ENCODE data around the gene SLC40A1.

The SLC40A1 gene

GRCh38 chr2:189566046-189566445, 14.5 kb downstream of the SLC40A1 start:
- no peak for ATAC-seq

DNA sequence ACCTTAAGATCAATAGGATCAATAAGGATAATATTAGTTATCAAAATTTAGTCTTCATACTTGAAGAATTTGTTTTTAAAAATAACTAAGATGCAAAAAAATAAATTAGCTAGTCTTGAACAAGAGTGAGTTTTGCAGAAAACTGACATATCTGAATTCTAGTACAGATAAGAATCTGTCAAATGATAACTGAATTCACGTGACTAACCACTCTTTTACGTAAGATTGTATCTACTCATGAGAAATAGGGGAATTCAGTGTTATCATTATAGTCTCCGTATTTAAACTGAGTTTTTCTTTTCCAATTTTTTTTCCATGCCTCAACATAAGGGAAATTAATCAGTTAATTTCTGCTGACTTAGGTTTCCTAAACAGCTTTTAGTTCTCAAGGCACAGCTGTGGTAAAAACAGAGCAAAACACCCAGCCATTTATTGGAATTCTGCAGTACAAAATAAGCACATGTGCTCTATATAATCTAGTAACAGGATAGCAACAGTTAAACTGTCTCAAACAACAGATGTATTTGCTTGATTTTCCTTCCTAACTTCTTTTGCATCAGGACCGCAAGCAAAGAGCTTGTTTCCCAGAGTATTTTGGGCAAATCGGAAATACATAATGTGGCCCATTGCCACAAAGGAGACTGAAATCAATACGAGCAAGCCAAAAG, 19.1 kb downstream of the SLC40A1 start:
- ATAC-seq, result no peak

GRCh38 chr2:189560273-189560586, 20.4 kb downstream of the SLC40A1 start:
- ATAC-seq, result no peak

DNA sequence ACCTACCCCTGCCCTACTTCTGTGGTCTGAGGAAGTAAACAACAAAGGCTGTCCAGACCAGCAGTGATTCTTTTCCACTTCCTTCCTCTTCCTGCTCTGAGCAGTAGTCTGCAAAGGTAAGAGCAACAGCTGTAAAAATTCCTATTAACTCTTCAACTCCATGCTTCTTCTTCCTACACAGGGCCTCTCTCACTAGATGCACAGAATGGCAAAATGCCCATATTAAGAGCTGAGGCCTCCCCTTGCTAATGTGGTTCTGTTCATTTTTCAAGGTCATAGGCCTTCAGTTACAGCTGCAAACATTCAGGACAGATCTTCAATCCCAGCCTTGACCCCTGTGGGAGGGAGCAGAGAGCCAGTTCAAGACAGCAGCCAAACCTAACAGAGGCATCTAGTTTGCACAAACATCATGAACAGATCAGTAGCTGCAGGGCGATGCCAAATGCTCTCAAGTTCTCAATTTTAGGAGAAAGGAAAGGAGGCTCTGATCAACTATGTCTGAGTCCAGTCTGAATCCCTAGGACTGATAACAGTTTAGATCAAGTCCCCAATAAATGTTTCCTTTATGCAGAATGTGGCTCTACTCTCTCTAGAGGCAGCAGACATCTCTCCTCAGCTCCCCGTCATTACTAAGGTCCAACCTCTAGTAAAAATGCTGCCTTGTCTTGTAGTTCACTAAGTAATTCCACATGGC, 20.9 kb downstream of the SLC40A1 start:
- ATAC-seq, result no peak

GRCh38 chr2:189558516-189559272, 21.9 kb downstream of the SLC40A1 start:
- no peak for ATAC-seq

GRCh38 chr2:189557373-189557772, 23.2 kb downstream of the SLC40A1 start:
- no peak for ATAC-seq

DNA sequence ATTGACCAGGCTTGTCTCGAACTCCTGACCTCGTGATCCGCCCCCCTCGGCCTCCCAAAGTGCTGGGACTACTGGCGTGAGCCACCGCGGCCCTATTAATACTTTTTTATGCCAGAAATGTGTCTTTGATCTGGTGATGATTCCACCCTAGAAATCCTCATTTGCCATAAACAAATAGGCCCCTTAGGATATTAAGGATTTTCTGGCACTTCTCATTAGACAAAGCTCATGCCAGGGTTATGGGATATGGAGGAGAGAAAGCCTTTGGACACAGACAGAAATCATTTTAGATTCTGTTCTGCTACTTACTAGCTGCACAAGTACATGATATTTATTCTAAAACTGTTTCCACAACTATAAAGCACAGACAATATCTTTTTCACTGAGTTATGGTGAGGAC, 24.1 kb downstream of the SLC40A1 start:
- no peak for ATAC-seq

DNA sequence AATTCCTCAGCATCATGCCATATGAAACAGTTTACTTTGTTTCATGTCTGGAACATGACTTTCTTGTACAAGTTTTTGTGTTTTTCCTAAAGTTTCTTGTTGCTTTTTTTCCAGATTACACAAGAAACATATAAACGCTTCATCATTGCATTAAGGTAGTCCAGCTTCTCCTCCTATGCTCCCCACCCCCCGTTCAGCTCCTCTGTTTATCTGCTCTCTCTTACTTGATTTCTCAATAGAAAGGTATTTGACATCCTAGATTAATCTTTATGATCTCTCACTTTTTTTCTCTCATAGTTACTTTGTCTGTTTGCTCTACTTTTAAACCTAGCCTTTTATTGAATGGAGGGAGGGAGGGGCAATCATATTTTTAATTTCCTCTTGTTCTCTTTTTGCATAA, 25.4 kb downstream of the SLC40A1 start:
- ATAC-seq, result no peak

GRCh38 chr2:189553504-189554088, 27.0 kb downstream of the SLC40A1 start:
- no peak for ATAC-seq

DNA sequence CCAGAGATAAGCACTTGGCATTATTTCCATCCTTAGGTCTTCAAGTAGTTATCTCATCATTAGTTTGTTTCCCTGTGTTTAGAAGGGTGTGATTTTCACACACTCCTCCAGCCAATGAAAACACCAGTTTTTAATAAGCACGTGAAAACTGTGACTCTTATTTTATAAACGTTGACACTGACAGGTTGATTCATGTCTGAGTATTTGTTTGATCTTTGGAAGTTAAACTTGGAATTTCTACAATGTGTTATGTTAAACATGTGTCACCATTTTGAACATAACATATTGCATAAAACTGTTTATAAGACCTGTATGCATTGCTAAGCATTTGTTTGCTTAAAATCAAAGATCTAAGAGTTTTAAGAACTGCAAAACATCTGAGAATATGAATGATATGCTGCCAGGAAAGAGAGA, 27.6 kb downstream of the SLC40A1 start:
- no peak for ATAC-seq

- no peak for ATAC-seq
Measured at GRCh38 chr2:189552334-189552990, 28.1 kb downstream of the SLC40A1 start.

GRCh38 chr2:189551808-189552207, 28.8 kb downstream of the SLC40A1 start:
- ATAC-seq, result no peak

GRCh38 chr2:189549449-189549832, 31.1 kb downstream of the SLC40A1 start:
- ATAC-seq, result no peak

DNA sequence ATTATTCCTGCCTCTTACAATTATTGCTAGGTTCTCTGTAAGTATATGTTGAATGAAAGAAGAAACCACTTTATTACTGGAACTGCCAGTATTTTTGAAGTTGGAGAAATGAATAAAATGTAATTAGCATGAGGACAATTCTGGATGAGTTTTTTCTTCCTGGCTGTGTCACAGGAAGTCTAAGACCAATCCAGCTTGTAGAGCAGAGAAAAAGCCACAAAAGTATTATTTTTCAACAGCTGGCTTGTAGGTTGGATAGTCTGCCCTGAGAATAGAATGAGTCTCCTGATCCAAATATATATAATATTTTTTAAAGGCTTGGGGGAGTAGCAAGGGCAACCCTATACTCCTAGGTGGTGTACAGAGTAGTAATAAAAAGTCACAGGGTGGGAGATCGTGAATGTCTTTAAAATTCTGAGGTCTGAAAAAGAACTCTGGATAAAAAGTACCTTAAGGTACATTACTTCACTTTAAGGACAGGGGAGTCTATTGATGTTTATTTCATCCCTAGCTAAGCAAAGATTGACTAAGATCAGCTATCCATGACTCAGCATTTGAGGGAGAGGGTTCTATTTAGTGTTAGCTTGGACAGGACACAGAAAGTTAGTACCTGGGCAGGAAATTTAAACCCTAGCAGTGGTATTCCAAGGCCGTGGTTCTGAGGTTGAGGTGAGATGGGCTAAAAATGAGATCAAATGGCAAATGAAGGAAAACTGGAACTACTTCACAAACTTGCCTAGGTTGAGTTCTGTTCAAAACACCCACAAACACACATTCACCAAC, 31.7 kb downstream of the SLC40A1 start:
- no peak for ATAC-seq

DNA sequence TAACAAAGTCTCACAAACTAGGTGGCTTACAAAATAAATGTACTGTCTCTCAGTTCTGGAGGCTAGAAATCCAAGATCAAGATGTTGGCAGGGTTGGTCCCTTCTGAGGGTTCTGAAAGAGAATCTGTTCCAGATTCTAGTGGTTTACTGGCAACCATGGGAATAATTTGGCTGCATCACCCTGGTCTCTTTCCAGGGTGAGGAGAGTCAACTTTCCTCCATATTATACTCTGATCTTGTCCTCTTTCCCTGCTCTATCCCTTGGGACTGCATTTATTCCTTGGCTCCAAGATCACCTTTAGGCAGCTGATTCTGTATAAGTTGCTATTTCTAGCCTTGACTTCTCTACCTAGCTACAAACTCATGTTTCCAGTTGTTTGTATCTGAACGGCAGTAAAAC, 35.2 kb downstream of the SLC40A1 start:
- ATAC-seq, result no peak

GRCh38 chr2:189544318-189545042, 36.1 kb downstream of the SLC40A1 start:
- no peak for ATAC-seq

DNA sequence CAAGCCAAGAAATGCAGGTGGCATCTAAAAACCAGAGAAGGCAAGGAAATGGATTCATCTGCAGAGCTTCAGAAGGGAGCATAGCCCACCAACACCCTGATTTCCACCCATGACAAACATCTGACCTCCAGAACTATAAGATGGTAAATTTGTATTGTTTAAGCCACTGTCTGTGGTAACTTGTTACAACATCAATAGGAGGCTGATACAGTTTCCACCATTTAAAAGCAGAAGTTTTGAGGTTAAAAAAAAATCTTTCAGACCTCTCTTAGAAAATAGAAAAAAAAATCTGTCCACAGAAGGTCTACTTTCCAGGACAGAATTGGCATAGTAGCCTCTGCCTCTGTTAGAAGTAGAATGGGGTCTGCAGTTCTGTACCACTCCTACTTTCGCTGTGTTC, 37.2 kb downstream of the SLC40A1 start:
- no peak for ATAC-seq

- no peak for ATAC-seq
Measured at GRCh38 chr2:189542145-189542882, 38.3 kb downstream of the SLC40A1 start.

DNA sequence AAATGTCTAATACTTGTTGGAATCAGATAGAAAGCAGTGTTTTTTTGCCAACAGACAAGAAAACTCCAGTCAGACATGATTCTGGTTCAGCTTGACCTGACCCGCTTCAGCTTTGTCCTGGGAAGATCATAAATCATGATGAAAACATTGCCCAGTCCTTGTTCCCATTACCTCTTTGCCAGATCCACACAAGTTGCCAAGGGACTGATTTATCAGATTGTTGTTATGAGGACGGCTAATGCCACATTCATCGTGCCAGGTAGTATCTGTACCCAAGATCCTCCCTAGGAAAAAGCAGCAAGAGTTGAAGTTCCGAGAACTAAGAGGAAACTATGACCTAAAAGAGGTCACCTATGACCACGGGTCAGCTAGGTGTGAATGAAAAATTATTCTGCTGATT, 39.0 kb downstream of the SLC40A1 start:
- no peak for ATAC-seq

DNA sequence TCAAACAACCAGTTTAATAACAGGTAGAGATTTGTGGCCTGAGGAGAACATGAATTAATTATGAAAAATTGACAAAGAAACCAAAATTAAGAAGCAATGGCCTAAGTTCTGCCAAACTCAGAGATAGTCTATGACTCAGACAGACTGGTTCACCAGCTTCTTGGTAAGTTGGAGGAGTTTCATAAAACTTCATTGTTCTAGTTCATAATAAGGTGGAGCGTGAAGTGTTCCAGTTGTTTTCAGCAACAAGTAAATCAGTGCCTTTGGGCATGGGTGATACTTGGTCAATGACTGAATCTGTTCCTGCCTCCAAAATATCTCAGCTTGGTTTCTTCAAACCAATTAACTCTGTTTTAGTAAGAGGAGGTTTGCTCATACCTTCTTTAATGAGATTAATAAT, 40.0 kb downstream of the SLC40A1 start:
- no peak for ATAC-seq

- no peak for ATAC-seq
Measured at GRCh38 chr2:189538402-189538801, 42.2 kb downstream of the SLC40A1 start.

Measured in activated CD4-positive, CD25-positive, alpha-beta regulatory T cell treated with anti-CD3 and anti-CD28 coated beads, Interleukin-2, amount 50 U/mL, for 24 hours (primary cell).